HG02678 (cell line): Measurements from ENCODE around the gene CXCR4.
"Not testable (repeated sequence)": the region's sequence is repeated elsewhere in the genome, so short reads cannot be mapped to it uniquely, and the experiment has no call there.

Experiments
- ATAC-seq: cut with Tn5 transposase; IDR thresholded peaks from one replicate; pipeline ENCODE4 v1.9.1; 2021; ENCODE audit warnings: mild to moderate bottlenecking, moderate library complexity; ENCODE audit not compliant: unreplicated experiment

Gene CXCR4

DNA sequence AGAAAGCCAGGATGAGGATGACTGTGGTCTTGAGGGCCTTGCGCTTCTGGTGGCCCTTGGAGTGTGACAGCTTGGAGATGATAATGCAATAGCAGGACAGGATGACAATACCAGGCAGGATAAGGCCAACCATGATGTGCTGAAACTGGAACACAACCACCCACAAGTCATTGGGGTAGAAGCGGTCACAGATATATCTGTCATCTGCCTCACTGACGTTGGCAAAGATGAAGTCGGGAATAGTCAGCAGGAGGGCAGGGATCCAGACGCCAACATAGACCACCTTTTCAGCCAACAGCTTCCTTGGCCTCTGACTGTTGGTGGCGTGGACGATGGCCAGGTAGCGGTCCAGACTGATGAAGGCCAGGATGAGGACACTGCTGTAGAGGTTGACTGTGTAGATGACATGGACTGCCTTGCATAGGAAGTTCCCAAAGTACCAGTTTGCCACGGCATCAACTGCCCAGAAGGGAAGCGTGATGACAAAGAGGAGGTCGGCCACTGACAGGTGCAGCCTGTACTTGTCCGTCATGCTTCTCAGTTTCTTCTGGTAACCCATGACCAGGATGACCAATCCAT lies 2.7 kb downstream of the CXCR4 start:
- ATAC-seq: no peak

DNA sequence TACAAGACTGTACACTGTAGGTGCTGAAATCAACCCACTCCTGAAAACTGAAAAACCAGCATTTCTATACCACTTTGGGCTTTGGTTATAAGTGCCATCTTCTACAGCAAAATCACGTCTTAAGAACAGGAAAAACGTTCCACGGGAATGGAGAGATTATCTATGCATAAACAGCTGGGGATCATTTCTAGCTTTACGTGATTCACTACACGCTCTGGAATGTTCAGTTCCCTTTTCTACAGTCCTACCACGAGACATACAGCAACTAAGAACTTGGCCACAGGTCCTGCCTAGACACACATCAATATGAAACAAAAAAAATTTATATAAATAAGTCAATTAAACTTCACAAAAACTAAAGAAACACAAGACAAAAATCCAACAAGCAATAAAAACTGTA lies 3.6 kb downstream of the CXCR4 start:
- no peak for ATAC-seq

DNA sequence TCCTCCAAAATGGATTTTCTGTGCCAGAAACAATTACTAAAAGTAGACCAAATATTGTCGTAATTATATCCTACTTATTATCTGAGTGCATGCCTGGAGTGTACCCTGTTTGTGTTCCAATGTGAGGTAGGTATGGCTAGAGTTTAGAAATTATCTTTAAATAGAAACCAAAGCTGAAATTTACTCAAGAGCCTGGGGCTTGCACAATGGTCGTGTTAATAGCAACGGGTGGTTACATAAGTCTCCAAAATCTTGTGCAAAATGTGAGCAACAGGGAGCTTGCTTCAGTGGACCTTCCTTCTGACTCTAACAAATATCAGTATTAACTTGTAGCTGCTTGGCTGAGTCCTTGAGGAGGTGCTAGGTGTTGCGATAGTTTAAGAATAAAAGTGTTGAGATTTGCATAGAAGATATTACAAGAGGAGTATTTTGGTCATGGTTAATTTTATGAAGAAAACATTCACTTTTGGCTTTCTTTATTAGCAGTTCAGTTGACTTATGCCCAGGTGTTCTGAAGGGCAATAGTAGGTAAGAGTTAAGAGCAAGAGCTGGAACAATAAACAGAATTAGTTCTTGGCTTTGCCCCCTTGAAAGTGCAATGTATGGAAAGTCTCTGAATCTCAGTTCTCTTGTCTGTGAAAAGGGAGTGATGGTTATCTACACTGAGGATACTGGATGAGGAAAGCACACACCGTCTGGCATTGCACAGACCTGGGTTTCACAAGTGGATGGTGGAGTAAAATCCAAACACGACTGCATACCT lies 4.6 kb downstream of the CXCR4 start:
- no peak for ATAC-seq

DNA sequence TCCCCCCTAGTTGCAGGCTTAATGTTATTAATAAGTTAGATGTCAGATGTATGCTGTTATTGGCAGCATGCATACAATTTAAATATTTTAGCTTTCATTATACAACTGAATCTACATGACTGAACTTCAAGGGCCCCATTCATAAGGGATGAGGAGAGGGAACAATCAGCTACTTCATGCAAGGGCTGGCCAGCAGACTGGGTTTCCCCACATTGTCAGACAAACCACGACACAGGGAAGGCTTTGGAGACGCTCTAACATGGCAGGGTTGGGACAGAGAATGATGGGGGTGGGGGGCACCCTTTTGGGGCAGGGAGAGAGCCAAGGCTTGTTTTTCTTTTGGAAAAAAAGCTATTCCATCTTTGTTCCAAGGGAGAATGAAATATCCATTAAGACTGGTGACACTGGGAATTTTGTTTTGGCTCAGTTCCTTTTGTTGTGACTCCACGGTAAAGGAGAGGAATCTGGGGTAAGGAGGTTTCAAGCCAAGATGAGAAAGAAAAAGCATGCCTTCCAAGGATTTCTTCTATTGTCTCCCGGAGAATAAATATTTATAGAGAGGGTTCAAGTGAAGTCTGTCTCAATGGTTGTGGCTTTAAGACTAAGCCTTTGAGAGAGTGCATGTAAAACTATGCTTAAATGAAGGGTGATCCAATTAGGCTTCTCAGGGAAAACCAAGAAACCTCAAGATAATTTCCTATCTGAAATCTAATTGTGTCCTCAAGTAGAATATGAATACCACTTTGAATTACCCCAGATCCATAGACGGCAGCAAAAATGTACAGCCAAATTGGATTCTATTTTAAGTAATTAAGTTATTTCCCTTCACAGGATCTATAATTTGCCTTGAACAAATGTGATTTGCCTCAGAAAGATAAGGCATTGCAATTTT lies 5.4 kb downstream of the CXCR4 start:
- ATAC-seq: no peak

DNA sequence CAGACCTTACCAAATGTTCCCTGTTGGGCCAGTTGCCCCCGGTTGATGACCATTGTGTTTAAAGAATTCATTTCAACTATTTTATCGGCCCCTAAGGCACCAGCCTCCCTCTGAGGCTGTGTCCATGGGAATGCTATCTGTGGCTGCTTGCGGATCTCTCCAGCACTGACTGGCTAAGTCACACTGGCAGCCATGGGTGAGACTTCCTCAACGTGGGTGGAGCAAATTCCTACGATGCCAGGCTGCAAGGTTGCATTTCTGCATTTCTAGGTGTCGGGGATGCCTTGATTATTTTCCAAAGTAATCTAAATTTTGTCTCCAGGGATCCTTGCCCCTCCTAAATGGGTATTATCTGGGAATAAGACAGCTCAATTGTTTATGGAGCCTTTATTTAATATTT lies 6.2 kb downstream of the CXCR4 start:
- ATAC-seq: no peak

DNA sequence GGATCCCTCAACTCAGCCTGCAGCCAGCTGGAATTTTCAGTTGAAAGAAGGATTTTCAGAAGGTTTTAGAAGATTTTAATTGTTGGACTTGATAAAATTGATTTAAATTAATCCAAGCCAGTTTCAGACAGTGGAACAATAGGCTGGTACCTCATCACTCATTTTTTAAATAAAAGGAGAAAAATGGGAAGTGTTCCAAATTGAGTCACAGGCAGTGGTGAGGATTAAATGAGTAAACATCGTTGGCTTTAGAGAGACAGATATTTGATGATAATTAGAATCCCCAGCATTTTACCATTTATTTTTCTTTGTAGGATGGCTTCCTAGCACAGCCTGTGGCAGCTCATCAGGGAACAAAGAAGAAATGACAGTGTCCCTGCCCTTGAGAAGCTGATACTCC lies 7.4 kb downstream of the CXCR4 start:
- no peak for ATAC-seq

DNA sequence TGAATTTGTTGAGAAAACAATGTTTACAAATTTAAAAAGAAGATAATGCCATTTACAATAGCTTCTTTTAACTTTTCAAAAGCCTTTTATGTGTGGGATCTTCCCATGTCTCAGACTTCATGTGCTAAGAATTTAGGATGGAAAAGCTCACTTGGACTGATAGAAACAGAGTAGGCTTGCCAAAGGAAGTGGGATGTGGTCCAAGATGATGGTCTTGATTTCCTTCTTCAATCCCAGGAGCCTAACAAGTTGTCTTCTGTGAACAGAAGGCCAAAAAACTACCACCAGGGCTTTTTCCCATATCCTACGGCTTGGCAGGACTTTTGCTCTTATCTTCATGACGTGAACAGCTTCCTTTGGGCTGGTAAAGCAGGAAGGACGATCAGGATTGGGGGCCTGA lies 9.5 kb downstream of the CXCR4 start:
- no peak for ATAC-seq

DNA sequence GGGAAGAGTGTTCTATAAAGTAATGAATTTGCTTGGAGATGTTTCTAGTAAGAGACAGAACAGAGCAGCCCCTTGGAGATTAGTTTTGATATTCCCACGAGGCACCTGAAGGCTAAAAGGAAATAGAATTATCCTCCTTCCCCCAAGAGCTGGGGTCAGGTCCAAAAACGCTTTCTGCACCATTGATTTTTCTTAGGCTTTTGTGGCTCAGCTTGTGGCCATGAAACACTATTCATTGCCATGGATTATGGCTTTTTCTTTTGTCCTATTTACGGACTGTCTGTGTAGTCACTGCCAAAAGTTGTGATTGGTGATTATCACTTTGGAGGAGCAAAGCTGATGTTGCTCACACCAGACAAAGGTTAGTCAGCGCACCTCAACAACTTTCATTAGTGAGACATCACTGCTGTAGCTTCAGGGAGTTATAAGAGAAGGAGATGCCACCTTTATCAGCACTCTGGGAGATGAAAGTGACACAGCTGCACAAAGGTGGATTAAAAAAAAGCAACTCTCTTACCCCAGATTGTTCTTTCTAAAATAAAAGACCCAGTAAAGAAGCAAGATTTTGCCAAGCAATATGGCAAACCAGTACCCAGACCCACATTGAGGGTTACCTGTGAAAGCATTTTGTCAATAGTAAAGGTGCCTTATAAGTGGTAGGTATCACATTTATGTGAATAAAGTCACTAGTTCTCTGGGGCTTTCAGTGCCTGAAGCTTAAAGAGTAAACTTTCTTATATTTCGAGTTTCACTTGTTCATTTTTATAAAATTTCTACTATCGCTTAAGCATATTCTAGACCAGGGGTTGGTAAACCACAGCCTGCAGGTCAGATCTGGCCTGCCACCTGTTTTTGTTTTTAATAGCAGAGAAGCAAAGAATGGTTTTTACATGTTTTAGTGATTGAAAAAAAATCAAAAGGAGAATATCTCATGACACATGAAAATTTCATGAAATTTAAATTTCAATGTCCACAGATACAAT lies 10.6 kb downstream of the CXCR4 start:
- ATAC-seq: peak; percentile 87

DNA sequence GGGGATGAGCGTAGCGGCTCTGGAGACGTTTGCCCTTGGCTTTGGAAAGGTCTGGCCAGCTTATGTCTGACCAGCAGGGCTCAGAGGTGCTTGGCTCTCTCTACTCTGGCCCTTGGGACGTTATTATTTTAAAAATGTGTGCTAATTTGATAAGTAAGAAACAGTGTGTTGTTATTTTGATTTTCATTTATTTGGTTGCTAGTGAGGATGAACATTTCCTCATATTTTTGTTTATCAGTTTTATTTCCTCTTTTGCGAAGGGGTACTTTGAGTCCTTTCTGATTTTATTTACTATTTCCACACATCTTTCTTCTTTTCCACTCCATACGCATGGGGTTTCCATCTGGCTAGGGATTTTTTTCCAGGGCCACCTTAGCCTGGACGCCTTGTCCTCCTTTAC lies 11.4 kb downstream of the CXCR4 start:
- no peak for ATAC-seq

DNA sequence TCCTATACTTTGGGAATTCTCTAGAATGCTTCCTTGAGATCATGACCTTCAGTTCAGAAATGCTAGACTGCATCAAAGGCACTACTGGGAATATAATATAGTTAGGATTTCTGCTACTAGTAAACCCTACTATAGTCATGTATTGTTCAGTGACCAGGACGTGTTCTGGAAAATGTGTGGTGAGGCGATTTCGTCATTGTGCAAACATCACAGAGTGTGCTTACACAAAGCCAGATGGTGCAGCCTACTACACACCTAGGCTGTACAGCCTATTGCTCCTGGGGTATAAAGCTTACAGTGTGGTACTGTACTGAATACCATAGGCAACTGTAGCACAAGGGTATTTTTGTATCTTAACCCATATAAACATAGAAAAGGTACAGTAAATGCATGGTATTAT lies 13.0 kb downstream of the CXCR4 start:
- ATAC-seq: no peak

DNA sequence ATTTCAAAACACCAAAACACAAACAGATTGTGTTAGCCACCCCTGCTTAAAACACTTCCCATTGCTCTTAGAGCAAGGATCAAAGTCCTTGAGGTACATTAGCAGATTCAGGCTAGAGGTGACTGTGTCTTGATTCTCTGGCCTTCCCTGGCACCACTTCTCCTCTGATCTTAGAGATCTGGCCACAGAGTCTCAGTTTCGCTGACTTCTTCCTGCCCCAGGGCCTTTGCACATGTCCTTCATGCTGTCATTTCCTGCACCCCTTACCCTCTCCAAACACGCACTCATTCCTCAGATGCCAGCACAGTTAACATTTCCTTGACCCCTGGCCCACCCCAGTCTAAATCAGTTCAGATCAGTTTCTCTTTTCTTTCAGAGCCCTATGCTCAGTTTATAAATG lies 16.9 kb downstream of the CXCR4 start:
- no peak for ATAC-seq

DNA sequence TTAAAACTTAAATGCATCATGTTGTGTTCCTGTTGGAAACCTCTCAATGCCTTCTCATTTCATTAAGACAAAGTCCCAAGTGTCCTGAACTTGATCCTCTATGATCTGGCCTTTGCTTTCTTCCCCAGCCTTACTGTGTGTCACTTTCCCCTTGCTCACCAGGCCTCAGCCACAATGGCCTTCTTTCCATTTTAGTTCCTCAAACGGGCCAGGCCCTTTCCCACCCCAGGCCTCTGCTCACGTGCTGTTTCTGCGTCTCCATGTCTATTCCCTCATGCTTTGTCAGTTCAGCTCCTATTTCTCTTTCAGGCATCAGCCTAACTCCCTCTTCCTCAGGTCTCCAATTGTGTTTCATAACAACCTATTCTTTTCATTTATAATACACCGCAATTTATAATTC lies 19.5 kb downstream of the CXCR4 start:
- ATAC-seq: no peak

DNA sequence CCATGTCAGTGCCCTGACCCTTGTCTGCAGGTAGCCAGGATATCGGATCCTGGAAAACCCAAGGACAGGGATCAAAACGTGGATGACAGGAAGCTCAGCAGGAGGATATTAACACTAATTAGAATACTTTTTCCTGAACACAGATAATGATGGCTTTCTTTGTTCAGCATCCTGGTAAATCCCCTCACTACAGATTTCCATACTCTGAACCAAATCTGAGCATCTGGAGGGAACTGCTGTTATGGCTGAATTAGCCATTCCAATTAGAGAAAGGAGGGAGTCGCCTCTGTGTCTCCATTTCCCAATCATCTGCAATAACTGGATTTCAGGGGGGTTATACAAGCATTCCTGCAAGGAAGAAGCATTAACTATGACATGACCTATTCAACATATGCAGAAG lies 24.4 kb downstream of the CXCR4 start:
- no peak for ATAC-seq

DNA sequence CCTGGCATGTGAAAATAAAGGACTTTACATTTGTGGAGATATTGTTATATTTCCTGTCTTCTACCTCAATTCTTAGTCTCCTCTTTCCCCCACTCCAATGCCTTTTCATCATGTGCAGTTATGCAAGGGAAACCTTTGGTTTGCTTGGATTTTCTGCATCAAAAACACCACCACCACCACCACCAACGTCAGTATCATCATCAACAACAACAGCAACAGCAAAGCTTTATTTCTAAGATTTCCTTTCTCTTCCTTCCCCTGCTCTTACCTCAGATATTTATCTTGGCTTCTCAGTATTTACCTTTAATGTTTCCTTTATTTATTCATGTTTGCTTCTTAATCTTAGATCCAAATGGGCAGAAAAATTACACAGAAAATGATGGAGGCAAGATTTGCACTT lies 26.1 kb downstream of the CXCR4 start:
- no peak for ATAC-seq

DNA sequence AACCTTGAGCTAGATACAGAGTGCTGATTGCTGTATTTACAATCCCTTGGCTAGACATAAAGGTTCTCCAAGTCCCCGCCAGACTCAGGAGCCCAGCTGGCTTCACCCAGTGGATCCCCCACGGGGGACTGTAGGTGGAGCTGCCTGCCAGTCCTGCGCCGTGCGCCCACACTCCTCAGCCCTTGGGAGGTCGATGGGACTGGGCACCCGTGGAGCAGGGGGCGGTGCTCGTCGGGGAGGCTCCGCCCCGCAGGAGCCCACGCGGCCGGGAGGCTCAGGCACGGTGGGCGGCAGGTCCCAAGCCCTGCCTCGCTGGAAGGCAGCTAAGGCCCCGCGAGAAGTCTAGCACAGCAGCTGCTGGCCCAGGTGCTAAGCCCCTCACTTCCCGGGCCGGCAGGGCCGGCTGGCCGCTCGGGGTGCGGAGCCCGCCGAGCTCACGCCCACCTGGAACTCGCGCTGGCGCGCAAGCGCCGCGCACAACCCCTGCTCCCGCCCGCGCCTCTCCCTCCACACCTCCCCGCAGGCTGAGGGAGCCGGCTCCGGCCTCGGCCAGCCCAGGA lies 30.0 kb downstream of the CXCR4 start:
- ATAC-seq: not testable (repeated sequence)

DNA sequence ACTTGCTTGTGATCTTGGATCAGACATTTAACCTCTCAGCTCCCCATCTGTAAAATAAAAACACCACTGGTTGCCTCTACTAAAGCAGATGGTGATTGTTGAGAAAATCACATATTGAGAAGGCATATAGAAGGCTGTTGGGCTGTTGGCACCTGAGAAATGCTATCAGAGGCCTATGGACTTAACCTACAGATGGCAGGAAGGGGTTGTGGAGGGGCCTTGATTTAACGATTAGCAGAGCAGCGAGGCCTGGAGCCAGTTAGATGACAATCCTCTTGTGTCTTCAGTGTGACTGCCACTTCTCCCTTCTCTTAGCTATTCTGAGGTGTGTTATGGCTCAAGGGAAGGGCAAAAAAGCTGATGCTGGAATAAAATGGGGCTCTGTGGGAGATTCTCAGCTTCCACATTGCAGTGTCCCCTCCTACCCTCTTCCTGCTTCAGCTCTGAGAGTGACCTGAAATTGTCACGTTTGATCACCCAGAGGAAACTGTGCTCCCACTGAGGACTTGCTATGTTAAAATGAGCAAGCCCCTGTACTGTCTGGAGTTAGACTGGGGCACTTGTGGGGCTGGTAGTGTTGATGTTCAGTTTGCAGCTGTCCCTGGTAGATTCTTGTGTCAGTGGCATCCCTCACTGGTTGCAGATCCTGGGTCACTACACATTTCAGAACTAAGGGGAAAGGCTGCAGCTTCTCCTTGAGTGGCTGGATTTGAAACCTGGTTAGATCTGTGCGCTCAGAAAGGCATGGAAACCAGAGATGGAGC lies 31.5 kb downstream of the CXCR4 start:
- no peak for ATAC-seq

DNA sequence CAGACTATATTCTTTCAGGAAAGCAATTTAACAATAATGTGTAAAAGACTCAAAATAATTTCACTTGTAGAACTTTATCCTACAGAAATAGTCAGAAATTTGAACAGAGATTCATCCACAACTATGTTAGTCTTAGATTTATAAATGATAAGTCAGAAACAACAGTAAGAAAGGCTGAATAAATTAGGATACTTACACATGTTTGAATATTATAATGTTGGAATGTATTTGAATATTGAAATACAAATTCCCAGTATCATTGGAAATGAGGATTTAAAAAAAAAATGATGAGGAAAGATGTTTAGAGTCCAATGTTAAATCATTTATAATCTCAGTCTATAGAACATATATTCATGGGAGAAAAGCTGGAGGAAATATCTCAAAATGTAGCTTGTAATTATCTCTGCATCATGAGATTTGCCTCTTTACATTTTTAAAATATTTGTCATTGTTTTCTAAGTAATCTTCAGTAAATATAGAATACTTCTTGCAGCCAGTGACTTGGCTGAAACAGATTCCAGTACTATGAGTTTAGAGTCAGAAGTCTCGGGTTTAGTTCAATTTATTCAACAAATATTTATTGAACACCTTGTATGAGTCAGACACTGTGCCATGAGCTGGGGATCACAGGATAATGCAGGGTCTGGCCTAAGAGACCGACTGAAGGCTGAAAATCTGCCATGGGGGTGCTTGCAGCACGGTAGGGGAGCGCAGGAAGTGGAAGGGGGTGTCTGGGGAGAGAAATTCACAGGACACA lies 32.3 kb downstream of the CXCR4 start:
- no peak for ATAC-seq

DNA sequence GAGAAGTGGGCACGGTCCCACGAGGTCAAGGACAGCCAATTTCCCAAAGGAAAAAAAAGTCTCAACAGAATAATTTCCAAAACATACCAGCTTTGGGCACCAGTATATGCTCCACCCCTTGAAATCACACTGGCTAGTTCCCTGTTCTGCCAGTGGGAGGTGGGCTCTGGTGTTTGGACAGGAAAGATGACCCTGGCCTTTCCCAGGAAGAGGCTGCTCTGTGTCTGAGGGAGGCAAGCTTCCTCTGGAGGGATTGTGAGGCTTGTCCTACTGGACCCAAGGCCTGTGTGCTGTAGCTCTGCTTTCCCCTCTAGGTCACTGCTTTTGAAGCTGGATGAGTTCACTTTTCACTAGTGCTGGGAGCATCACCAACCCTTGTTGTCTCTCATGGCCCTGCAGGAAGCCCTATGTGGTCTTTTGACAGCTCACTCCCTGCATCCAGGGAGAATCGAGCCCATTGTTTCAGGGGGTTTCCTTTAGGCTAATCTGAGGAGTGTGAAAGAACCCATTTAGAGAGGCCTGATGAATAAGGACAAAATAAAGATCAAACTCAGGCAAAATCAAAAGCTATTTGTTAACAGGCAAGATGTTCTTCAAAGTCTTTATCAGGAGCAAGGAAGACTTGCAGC lies 36.3 kb downstream of the CXCR4 start:
- ATAC-seq: no peak

DNA sequence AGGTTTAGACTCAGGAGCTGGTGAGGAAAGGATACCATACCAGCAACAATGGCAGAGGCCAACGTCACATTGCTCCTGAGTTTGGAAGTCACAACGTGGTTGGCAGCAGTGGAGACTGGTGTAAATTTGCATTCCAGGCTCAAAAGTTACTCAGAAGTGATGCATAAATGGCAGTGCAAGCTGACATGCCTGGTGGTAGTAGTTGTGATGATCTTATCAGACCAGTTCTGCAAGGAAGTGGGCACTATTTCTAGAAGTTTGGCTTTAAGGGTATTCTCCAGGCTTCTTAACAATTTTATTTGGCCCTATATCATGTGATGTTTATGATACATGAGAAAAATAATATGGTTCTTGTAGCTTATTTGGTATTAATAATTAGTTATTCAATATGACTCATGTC lies 37.8 kb downstream of the CXCR4 start:
- no peak for ATAC-seq
